Activated CD8-positive, alpha-beta memory T cell treated with anti-CD3 and anti-CD28 coated beads, Interleukin-2, amount 50 U/mL, for 24 hours (primary cell): ENCODE results near the gene TTLL7.
"Not testable (repeated sequence)": the region's sequence is repeated elsewhere in the genome, so short reads cannot be mapped to it uniquely, and the experiment has no call there.

Source experiments
- DNase-seq: peaks from one replicate; pipeline ENCODE4 v3.0.0-alpha.2; 2020; ENCODE audit errors: extremely low read depth

The TTLL7 gene

GRCh38 chr1:83929184-83929583, 69.7 kb downstream of the TTLL7 start:
- DNase-seq: no peak

- no peak for DNase-seq
Observed at GRCh38 chr1:83928396-83928795, 70.5 kb downstream of the TTLL7 start.

- no peak for DNase-seq
Observed at GRCh38 chr1:83927701-83928100, 71.2 kb downstream of the TTLL7 start.

GRCh38 chr1:83927061-83927460, 71.9 kb downstream of the TTLL7 start:
- DNase-seq: no peak

- no peak for DNase-seq
Observed at GRCh38 chr1:83923553-83923952, 75.4 kb downstream of the TTLL7 start.

GRCh38 chr1:83922431-83922830, 76.5 kb downstream of the TTLL7 start:
- DNase-seq: no peak

GRCh38 chr1:83920320-83920719, 78.6 kb downstream of the TTLL7 start:
- no peak for DNase-seq

GRCh38 chr1:83919872-83920271, 79.1 kb downstream of the TTLL7 start:
- no peak for DNase-seq

GRCh38 chr1:83918688-83919285, 80.1 kb downstream of the TTLL7 start:
- DNase-seq: no peak

- DNase-seq: no peak
Observed at GRCh38 chr1:83917959-83918358, 81.0 kb downstream of the TTLL7 start.

- not testable (repeated sequence) for DNase-seq
Observed at GRCh38 chr1:83916094-83916493, 82.8 kb downstream of the TTLL7 start.

- no peak for DNase-seq
Observed at GRCh38 chr1:83912876-83913275, 86.1 kb downstream of the TTLL7 start.

- no peak for DNase-seq
Observed at GRCh38 chr1:83910461-83910860, 88.5 kb downstream of the TTLL7 start.

GRCh38 chr1:83909687-83910086, 89.2 kb downstream of the TTLL7 start:
- DNase-seq: no peak

GRCh38 chr1:83905315-83905907, 93.5 kb downstream of the TTLL7 start:
- DNase-seq: no peak

GRCh38 chr1:83901547-83902155, 97.3 kb downstream of the TTLL7 start:
- no peak for DNase-seq

- DNase-seq: no peak
Observed at GRCh38 chr1:83900524-83900923, 98.4 kb downstream of the TTLL7 start.

GRCh38 chr1:83897516-83897915, 101.4 kb downstream of the TTLL7 start:
- DNase-seq: no peak

GRCh38 chr1:83896299-83896698, 102.6 kb downstream of the TTLL7 start:
- DNase-seq: no peak

GRCh38 chr1:83889707-83890106, 109.2 kb downstream of the TTLL7 start:
- DNase-seq: no peak

- no peak for DNase-seq
Observed at GRCh38 chr1:83887483-83887882, 111.4 kb downstream of the TTLL7 start.

- DNase-seq: no peak
Observed at GRCh38 chr1:83883979-83884378, 115.0 kb downstream of the TTLL7 start.

- DNase-seq: no peak
Observed at GRCh38 chr1:83882906-83883305, 116.0 kb downstream of the TTLL7 start.

GRCh38 chr1:83872515-83872914, 126.4 kb downstream of the TTLL7 start:
- DNase-seq: no peak
